BLaER1 treated with 17β-estradiol and CSF1 and Interleukin-3, amounts not matched to agents 10 nM and 100 nM (cell line): ENCODE data around the gene DENND5B.

Source experiments
- H3K27ac ChIP-seq, 11 experiments: shearing (Covaris generic); formaldehyde crosslinking; 2 replicates each; pipeline ENCODE4 v1.8.1; 2022
- H3K27me3 ChIP-seq, 11 experiments: shearing (Covaris generic); formaldehyde crosslinking; 2 replicates each; pipeline ENCODE4 v1.8.1; 2022
- H3K36me3 ChIP-seq, 11 experiments: shearing (Covaris generic); formaldehyde crosslinking; 2 replicates each; pipeline ENCODE4 v1.8.1; 2022
- H3K4me1 ChIP-seq, 10 experiments: shearing (Covaris generic); formaldehyde crosslinking; 2 replicates each; pipeline ENCODE4 v1.8.1; 2022
- H3K4me2 ChIP-seq, 11 experiments: shearing (Covaris generic); formaldehyde crosslinking; 2 replicates each; pipeline ENCODE4 v1.8.1; 2022
- H3K4me3 ChIP-seq, 10 experiments: shearing (Covaris generic); formaldehyde crosslinking; 2 replicates each; pipeline ENCODE4 v1.8.1; 2022
- H3K9ac ChIP-seq, 11 experiments: shearing (Covaris generic); formaldehyde crosslinking; 2 replicates each; pipeline ENCODE4 v1.8.1; 2022
- H3K9me3 ChIP-seq, 11 experiments: shearing (Covaris generic); formaldehyde crosslinking; replicated peaks in 1 of 11; 2 replicates each; pipeline ENCODE4 v1.8.1; 2022
- H4K20me1 ChIP-seq, 11 experiments: shearing (Covaris generic); formaldehyde crosslinking; 2 replicates each; pipeline ENCODE4 v1.8.1; 2022
- Cebpa-rat ChIP-seq, 11 experiments: shearing (Covaris generic); IDR thresholded peaks; 2 replicates each; pipeline ENCODE4 v1.8.1; 2022

Gene DENND5B

DNA sequence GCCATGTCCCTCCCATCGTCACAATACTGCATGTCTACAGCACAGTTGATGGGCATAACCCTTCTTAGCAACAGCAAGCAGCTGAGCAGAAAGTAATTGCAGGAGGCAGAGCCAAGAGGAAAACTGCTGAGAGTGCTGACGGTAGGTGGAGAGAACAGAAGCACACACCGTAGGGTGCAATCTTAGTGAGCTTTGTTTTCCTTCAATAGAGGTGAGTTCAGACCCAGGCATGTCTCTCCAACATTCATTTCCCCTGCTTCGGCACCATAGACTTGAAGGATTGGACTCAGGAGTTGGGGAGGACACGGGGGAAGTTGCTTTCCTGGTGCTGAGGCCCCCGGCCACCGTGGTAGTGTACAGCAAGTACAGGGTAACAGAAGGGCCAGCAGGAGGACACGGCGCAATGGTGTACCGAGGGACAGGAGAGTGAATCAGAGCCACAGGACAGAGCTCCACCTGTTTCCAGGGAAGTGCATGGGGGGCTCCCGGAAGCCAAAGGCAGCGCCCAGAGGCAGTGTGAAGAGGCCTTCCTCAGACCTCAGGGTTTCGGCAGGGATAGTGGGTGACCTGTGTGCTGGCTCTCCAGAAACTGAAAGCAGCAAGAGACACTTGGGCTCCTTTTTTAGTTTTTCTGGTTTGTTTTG lies 228.7 kb downstream of the DENND5B start:
- peak overlapping the region; percentile 39 to 77 (median 64) for H3K4me2 ChIP-seq
- peak overlapping the region in 7 of 11 experiments; percentile 6 to 54 (median 46); a peak in 8 of 22 replicates for H3K9ac ChIP-seq
- H3K27me3 ChIP-seq, result no peaks in the 10 kb centered on the region
- H3K27ac ChIP-seq, result peak overlapping the region in 9 of 11 experiments; percentile 36 to 63 (median 58); a peak in 19 of 22 replicates
- TF ChIP-seq Cebpa-rat (IDR thresholded peaks at IDR 0.05), result no peak
- H3K4me3 ChIP-seq, result no peak overlapping the region
- H3K36me3 ChIP-seq, result no peaks in the 10 kb centered on the region
- H4K20me1 ChIP-seq, result no peaks in the 10 kb centered on the region
- H3K9me3 ChIP-seq, result no peaks in the 10 kb centered on the region
- H3K4me1 ChIP-seq, result peaks cover 16 to 23% (median 20%) of the 10 kb centered on the region in 10 experiments

DNA sequence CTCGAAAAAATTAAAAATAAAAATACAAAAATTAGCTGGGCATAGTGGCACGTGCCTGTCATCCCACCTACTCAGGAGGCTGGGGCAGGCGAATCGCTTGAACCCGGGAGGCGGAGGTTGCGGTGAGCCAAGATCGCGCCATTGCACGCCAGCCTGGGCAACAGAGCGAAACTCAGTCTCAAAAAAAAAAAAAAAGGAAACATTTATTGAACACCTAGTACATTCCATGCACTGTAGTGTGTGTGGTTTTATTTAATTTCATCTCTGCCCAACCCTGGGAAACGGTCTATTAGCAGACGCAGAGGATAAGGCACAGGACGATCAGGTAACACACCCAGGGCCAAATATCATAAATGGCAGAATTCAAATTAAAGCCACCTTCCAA lies 229.2 kb downstream of the DENND5B start:
- TF ChIP-seq Cebpa-rat (IDR thresholded peaks at IDR 0.05), result no peak
- Histone ChIP-seq H3K36me3 (no peaks in the 10 kb centered on the region), H3K4me1 (peaks cover 16 to 23% (median 20%) of the 10 kb centered on the region in 10 experiments), H3K9ac (no peak overlapping the region), H3K9me3 (no peaks in the 10 kb centered on the region), H3K4me2 (no peak overlapping the region), H3K4me3 (no peak overlapping the region), H3K27ac (no peak overlapping the region), H4K20me1 (no peaks in the 10 kb centered on the region), H3K27me3 (no peaks in the 10 kb centered on the region)

DNA sequence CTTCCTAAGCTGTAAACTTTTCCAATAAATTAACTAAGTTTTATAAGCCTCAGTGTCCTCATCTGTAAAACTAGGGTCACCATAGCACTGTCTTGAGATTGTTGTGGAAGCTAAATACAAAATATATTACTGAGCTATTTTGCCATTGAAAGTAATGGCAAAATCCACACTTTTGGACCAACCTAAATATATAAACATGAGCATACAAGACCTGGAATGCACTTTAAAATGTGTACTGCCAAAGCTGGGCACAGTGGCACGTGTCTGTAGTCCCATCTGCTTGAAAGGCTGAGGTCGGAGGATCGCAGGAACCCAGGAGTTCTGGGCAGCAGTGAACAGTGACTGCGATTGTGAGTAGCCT lies 235.2 kb downstream of the DENND5B start:
- H3K27me3 ChIP-seq, result no peaks in the 10 kb centered on the region
- no peaks in the 10 kb centered on the region for H3K36me3 ChIP-seq
- TF ChIP-seq Cebpa-rat (IDR thresholded peaks at IDR 0.05), result no peak
- no peak overlapping the region for H3K9ac ChIP-seq
- H3K4me1 ChIP-seq, result peaks cover 0 to 15% (median 0%) of the 10 kb centered on the region in 10 experiments; a peak in 5 of 20 replicates
- H3K9me3 ChIP-seq, result no peaks in the 10 kb centered on the region
- H4K20me1 ChIP-seq, result no peaks in the 10 kb centered on the region
- H3K4me2 ChIP-seq, result no peak overlapping the region
- H3K27ac ChIP-seq, result no peak overlapping the region
- H3K4me3 ChIP-seq, result no peak overlapping the region

DNA sequence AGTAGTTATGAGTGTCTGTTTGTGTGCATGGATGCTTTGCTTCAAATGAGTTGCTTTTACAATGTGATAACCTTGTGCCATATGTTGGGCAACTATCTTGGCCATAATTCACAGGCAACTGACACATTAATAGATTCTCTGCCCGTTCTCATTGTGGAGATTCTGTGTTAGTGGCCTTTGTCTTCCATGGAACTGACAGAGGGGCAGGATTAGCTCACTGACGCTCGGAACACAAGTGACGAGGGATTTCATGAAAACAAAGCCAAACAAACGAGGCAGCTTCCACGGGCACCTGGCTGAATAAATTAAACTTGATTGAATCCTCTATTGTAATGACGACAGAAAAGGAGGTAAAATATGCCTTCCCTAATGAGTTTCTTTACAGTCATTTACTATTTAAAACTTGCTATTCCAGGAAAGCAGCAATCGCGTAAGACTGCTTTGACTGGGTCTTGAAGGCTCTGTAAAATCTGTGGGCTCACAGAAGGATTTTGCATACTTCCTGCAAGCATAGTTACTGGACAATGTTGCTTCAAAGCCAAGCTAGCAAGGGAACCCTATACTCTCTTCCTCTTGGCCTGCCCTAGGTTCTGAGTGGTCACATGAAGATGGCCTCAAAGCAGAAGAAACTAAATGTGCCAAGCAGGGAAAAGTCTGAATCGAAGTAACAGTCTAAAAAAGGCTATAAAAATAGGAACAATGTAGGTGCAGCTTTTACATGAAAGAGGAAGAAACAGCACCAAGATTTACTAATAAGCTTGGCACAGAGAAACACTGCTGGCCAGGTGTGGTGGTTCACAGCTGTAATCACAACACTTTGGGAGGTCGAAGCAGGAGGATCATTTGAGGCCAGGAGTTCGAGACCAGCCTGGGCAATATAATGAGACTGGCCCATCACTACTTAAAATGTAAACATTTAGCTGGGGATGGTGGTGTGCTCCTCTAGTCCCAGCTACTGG lies 236.9 kb downstream of the DENND5B start:
- no peak overlapping the region for H3K9ac ChIP-seq
- peaks cover 0 to 15% (median 0%) of the 10 kb centered on the region in 10 experiments; a peak in 5 of 20 replicates for H3K4me1 ChIP-seq
- H3K27me3 ChIP-seq, result no peaks in the 10 kb centered on the region
- TF ChIP-seq Cebpa-rat (IDR thresholded peaks at IDR 0.05), result no peak
- no peaks in the 10 kb centered on the region for H4K20me1 ChIP-seq
- peak overlapping the region in 2 of 11 experiments; percentile 32 to 62; a peak in 4 of 22 replicates for H3K4me2 ChIP-seq
- no peaks in the 10 kb centered on the region for H3K36me3 ChIP-seq
- peak overlapping the region in 1 of 11 experiments; percentile 14; a peak in 1 of 22 replicates for H3K27ac ChIP-seq
- no peak overlapping the region for H3K4me3 ChIP-seq
- H3K9me3 ChIP-seq, result no peaks in the 10 kb centered on the region

DNA sequence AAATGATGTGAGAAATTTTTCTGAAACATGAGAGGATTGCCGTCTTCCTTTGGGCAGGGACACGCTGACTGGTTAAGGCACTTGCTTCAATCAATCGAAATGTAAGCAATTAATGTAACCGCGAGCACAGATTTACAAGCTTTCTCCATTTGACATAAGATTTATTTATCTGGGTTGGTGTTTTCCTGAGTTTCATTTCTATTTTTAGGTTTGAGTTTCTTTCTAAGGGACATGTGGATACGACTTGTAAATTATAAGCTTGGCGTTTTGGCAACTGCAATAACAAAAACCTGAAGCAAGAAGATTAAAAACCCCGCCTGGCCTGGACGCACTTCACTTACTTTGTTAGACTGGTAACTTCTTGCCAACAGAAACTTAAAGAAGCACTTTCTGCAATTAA lies 244.7 kb downstream of the DENND5B start:
- Histone ChIP-seq H3K27ac (no peak overlapping the region), H3K9me3 (no peaks in the 10 kb centered on the region), H3K27me3 (no peaks in the 10 kb centered on the region), H3K4me2 (no peak overlapping the region), H3K36me3 (no peaks in the 10 kb centered on the region), H3K4me3 (no peak overlapping the region), H4K20me1 (no peaks in the 10 kb centered on the region), H3K4me1 (no peaks in the 10 kb centered on the region), H3K9ac (no peak overlapping the region)
- TF ChIP-seq Cebpa-rat (IDR thresholded peaks at IDR 0.05), result no peak

DNA sequence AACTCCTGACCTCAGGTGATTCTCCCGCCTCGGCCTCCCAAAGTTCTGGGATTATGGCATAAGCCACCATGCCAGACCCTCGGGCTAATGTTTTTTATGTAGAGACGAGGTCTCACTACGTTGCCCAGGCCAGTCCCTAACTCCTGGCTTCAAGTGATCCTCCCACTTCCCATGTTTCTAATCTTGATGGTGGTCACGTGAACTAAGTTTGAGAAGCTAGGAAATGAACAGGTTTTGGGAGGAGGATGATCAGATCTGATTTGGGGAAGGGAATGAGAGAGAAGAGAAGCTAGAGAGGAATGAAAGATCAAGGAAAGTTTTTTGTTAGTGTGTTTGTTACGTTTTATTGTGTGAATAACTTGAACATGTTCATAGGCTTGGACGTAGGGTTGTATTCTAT lies 247.8 kb downstream of the DENND5B start:
- Histone ChIP-seq H3K4me1 (no peaks in the 10 kb centered on the region), H4K20me1 (no peaks in the 10 kb centered on the region), H3K27ac (no peak overlapping the region), H3K4me3 (no peak overlapping the region), H3K9me3 (no peaks in the 10 kb centered on the region), H3K36me3 (no peaks in the 10 kb centered on the region), H3K4me2 (no peak overlapping the region), H3K9ac (no peak overlapping the region), H3K27me3 (no peaks in the 10 kb centered on the region)
- no peak for TF ChIP-seq Cebpa-rat (IDR thresholded peaks at IDR 0.05)

DNA sequence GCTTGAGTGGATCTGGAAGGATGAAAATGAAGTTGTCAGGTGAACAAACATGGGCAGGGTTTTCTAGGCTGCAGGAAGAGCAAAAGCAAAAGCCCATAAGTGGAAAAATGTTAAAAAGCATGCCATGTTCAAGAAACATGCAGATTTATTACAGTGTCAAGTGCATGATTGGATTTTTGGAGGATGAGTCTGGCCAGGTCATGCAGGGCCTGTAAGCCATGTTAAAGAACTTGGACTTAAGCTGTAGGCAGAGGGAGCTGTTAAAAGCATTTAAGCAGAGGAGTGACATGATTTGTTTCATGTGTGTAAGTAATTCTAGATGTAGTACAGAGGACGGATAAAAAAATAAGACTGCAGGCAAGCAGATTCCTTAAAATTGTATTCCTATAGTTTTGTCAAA lies 248.7 kb downstream of the DENND5B start:
- Histone ChIP-seq H3K9me3 (no peaks in the 10 kb centered on the region), H3K27me3 (no peaks in the 10 kb centered on the region), H4K20me1 (no peaks in the 10 kb centered on the region), H3K4me2 (no peak overlapping the region), H3K4me1 (no peaks in the 10 kb centered on the region), H3K36me3 (no peaks in the 10 kb centered on the region), H3K27ac (no peak overlapping the region), H3K9ac (no peak overlapping the region), H3K4me3 (no peak overlapping the region)
- no peak for TF ChIP-seq Cebpa-rat (IDR thresholded peaks at IDR 0.05)

DNA sequence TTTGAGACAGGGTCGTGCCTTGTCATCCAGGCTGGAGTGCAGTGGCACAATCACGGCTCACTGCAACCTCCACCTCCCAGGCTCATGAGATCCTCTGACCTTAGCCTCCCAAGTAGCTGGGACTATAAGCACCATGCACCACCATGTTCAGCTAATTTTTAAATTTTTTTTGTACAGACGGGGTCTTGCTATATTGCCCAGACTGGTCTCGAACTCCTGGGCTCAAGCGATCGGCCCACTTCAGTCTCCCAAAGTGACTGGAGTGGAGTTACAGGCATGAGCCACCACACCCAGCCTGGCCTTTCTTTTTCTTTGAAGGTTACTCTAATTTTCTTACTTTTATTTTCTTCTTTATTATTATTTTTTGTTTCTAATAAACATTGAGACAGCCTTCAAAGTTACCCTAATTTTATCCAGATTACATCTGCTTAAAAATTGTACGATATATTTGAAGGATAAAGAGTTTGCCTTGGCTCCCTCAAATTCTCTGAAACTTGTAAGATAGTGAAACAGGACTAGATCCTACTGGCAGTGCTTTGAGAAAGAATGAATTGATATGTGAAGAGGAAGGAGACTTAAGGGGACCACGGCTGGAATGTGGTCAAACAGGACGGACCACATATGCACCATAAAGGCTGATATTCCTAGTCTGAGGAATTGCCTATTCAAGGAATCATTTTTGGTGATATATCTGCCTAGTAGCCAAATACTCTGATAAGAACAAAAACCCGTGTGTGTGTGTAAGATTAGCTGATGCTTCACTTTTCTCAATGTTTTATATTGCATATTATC lies 250.9 kb downstream of the DENND5B start:
- Histone ChIP-seq H3K4me1 (no peaks in the 10 kb centered on the region), H3K9me3 (no peaks in the 10 kb centered on the region), H3K4me3 (no peak overlapping the region), H3K27me3 (no peaks in the 10 kb centered on the region), H3K27ac (no peak overlapping the region), H3K4me2 (no peak overlapping the region), H3K9ac (no peak overlapping the region), H3K36me3 (no peaks in the 10 kb centered on the region), H4K20me1 (no peaks in the 10 kb centered on the region)
- TF ChIP-seq Cebpa-rat (IDR thresholded peaks at IDR 0.05), result no peak

DNA sequence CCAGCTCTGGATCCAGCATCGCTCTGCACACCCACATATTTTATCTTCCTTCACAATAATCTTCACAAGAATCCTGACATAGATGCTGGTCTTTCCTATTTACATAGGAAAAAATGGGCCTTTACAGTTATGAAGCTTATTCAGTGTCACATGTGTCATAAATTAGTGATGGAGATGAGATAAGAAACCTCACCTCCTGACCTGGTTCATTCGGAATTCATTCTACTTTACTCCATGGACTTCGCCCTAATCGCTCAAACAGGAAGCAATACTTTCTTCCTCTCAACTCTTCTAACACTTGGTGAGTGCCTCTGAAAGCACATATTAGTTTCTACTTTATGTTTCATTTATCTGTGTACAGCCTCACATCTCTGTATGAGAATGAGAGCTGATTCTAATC lies 253.0 kb downstream of the DENND5B start:
- Histone ChIP-seq H4K20me1 (no peaks in the 10 kb centered on the region), H3K4me2 (no peak overlapping the region), H3K27me3 (no peaks in the 10 kb centered on the region), H3K9me3 (no peaks in the 10 kb centered on the region), H3K4me3 (no peak overlapping the region), H3K36me3 (no peaks in the 10 kb centered on the region), H3K9ac (no peak overlapping the region), H3K4me1 (peaks cover 0 to 5% (median 0%) of the 10 kb centered on the region in 10 experiments; a peak in 6 of 20 replicates), H3K27ac (no peak overlapping the region)
- no peak for TF ChIP-seq Cebpa-rat (IDR thresholded peaks at IDR 0.05)
